T47D (cell line): ENCODE measurements around the gene PPTC7.
"Not testable (repeated sequence)": the region's sequence is repeated elsewhere in the genome, so short reads cannot be mapped to it uniquely, and the experiment has no call there.

Experiments used
- DNase-seq, 2 experiments: peaks; one replicate each; pipeline versions ENCODE4 v3.0.0 to v3.0.0-alpha.2; 2011 to 2012; ENCODE audit warnings: low read depth in 1 of 2, low spot score in 1 of 2
- JUND ChIP-seq: IDR thresholded peaks from 2 replicates; pipeline ENCODE4 v1.6.1; 2012; ENCODE audit warnings: low read depth
- in situ Hi-C: cut with HindIII; loops from 2 replicates; pipeline ENCODE4 v1.10.0; 2016; ENCODE audit warnings: low sequenced_read_pairs, low pct_unique_long_range_greater_than_20kb

Gene PPTC7

DNA sequence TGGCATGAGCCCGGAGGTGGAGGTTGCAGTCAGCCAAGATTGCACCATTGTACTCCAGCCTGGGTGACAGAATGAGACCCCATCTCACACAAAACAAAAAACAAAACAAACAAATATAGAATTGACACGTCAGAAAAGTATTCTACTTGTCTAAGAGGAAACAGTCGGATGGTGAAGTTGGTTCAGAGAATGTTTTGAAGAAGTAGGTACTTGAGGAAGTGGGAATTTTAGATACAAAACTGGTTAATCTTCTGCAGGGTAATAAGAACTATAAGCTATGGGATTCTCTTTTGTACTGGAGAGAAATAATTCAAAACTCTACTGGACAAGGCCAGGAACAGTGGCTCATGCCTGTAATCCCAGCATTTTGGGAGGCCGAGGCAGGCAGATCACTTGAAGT lies 16.2 kb upstream of the PPTC7 start:
- no peak for TF ChIP-seq JUND

GRCh38 chr12:110597885-110598284 lies 14.8 kb upstream of the PPTC7 start:
- no peak for DNase-seq
- in situ Hi-C loops = no loop called here
- TF ChIP-seq JUND = no peak

More for the DNA sequence above, 16.2 kb upstream of the PPTC7 start:
- no peak for DNase-seq
- in situ Hi-C loops = no loop called here

- in situ Hi-C loops, DNase-seq: not testable (repeated sequence)
These were observed 9.8 kb upstream of the PPTC7 start for GRCh38 chr12:110592919-110593318.

DNA sequence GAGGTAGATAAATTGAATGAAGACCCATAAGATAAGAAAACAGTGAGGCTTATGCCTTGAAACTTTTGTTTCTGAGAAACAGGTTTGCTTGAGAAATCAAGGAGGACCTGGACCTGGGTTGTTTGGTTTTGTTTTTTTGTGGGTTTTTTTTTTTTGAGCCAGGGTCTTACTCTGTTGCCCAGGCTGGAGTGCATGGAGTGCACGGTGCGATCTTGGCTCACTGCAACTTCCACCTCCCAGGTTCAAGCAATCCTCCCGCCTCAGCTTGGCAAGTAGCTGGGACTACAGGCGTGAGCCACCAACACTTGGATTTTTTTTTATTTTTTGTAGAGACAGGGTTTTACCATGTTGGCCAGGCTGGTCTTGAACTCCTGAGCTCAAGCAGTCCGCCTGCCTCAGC lies 9.0 kb upstream of the PPTC7 start:
- in situ Hi-C loops = no loop called here
- no peak for TF ChIP-seq JUND
- DNase-seq = no peak

GRCh38 chr12:110591451-110592051 lies 8.4 kb upstream of the PPTC7 start:
- in situ Hi-C loops = no loop called here

GRCh38 chr12:110590806-110591326 lies 7.7 kb upstream of the PPTC7 start:
- no peak for TF ChIP-seq JUND
- no peak for DNase-seq
- in situ Hi-C loops = no loop called here

More at GRCh38 chr12:110591451-110592051, 8.4 kb upstream of the PPTC7 start:
- peak in 1 of 2 experiments; percentile 64 for DNase-seq
- TF ChIP-seq JUND = no peak

- TF ChIP-seq JUND = no peak
- in situ Hi-C loops = no loop called here
- DNase-seq = no peak
These were observed 6.9 kb upstream of the PPTC7 start for GRCh38 chr12:110590059-110590458.

GRCh38 chr12:110587102-110587501 lies 4.0 kb upstream of the PPTC7 start:
- in situ Hi-C loops, DNase-seq: not testable (repeated sequence)

GRCh38 chr12:110585231-110585799 lies 2.2 kb upstream of the PPTC7 start:
- no peak for TF ChIP-seq JUND
- DNase-seq = peak in 1 of 2 experiments; percentile 65
- in situ Hi-C loops = no loop called here

- DNase-seq = peak in 1 of 2 experiments; percentile 60
- in situ Hi-C loops = no loop called here
- TF ChIP-seq JUND = no peak
These were observed 612 bp downstream of the PPTC7 start for GRCh38 chr12:110582276-110583136.

DNA sequence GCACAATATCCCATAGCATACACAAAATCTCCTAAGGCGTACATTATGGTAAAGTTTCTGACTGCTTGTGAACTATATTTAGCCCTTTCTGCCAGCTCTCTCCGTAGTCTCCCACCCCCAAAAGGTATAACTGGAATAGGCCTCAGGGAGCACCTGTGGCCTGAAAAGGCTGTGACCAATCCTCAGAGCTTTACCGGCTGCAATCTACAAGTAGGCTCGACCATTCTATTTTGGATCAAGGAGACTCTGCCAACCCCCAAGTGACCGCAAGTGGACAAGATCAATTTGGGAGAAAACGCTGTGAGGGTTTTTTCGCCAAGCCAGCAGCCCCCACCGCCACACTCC lies 1.2 kb downstream of the PPTC7 start:
- no peak for DNase-seq
- in situ Hi-C loops = no loop called here
- no peak for TF ChIP-seq JUND

DNA sequence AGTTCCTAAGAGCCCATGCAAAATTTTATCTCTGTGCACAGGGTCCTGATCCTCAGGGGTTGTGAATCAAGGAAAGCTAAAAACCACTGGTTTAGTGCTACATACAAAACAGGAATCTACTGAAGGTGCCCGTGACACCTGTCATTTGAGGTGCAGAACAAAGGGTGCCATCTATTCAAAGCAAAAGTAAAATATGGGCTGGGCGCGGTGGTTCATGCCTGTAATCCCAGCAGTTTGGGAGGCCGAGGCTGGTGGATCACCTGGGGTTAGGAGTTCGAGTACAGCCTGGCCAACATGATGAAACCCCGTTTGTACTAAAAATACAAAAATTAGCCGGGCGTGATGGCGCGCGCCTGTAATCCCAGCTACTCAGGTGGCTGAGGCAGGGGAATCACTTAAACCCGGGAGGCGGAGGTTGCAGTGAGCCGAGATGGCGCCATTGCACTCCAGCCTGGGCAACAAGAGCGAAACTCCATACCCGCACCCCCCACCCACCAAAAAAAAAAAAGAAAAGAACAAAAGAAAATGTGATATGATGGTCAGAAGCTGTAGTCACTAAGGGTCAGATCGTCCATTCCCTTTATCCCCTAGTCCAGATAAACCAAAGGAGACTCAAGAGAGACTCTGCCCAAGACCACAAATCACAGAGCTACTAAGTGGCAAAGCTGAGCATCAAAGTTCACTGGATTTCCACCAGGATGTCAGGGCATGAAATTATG lies 3.4 kb downstream of the PPTC7 start:
- in situ Hi-C loops = no loop called here
- no peak for TF ChIP-seq JUND
- no peak for DNase-seq
